HepG2 (cell line): ENCODE data around the gene CLCN2. TPM values are rescaled to one million over a fixed set of nuclear protein-coding genes. Genes with fewer than 3 reads are reported as not detected.

Experiments used
- ATAC-seq: fragments of 200-7000 bp; cut with Tn5 transposase; 3 replicates; pipeline ENCODE4 v1.9.1; 2020; ENCODE audit warnings: mild to moderate bottlenecking, moderate library complexity
- BruUV-seq: library from RNA; stranded (reverse); fragments of 400-500 nt; replicated peaks from 2 replicates; lab custom pipeline; 2021; lab: Mats Ljungman, UMichigan
- CTCF ChIA-PET: fragments of 300-600 bp; formaldehyde crosslinking; extraction: SDS; loops from one replicate; lab custom pipeline; 2021; ENCODE audit warnings: low total read pairs, inconsistent platforms, low intra/inter-chr PET ratio; lab: Yijun Ruan, JAX
- POLR2A ChIA-PET: fragments of 350-600 bp; sonication (Branson Sonifier 250); formaldehyde crosslinking; loops from one replicate; lab custom pipeline; 2020; ENCODE audit warnings: antibody characterized with exemption, inconsistent platforms; lab: Yijun Ruan, JAX
- DNase-seq: peaks from one replicate; pipeline ENCODE4 v3.0.0-alpha.2; 2015; ENCODE audit warnings: low spot score
- FAIRE-seq: peaks from 3 replicates; lab custom pipeline; 2011; peaks lifted over from hg19 to GRCh38; lab: Jason Lieb, UNC
- H2AFZ ChIP-seq: one replicate; pipeline ENCODE4 v1.6.1; 2011; ENCODE audit warnings: low read length, inconsistent platforms
- H3K27ac ChIP-seq: fragments of 300-600 bp; 3 replicates; pipeline ENCODE4 v1.8.0; 2011; ENCODE audit warnings: mixed run types, mild to moderate bottlenecking, mixed read lengths, low read length, inconsistent platforms; ENCODE audit not compliant: insufficient read depth; ENCODE audit errors: extremely low read length
- H3K27me3 ChIP-seq, 2 experiments: fragments of 200-600 bp in 1 of 2; 2 replicates in 1 of 2; 3 replicates in 1 of 2; pipeline versions ENCODE4 v1.6.0 to v1.8.0; 2011; ENCODE audit warnings: low read length in 2 of 2, mild to moderate bottlenecking in 2 of 2, moderate library complexity in 2 of 2, inconsistent platforms in 1 of 2; ENCODE audit not compliant: insufficient read depth in 2 of 2, control insufficient read depth in 1 of 2
- H3K36me3 ChIP-seq, 2 experiments: fragments of 200-600 bp in 1 of 2; replicated peaks in 1 of 2; 2 replicates in 1 of 2; 3 replicates in 1 of 2; pipeline versions ENCODE4 v1.5.1 to v1.8.0; 2011; ENCODE audit warnings: low read length in 2 of 2, inconsistent platforms in 1 of 2; ENCODE audit not compliant: insufficient read depth in 2 of 2, control insufficient read depth in 1 of 2
- H3K4me1 ChIP-seq: 2 replicates; pipeline ENCODE4 v1.5.1; 2012; ENCODE audit warnings: low read length, inconsistent platforms; ENCODE audit not compliant: insufficient read depth
- H3K4me2 ChIP-seq: 2 replicates; pipeline ENCODE4 v1.6.0; 2011; ENCODE audit warnings: low read depth, low read length, inconsistent platforms
- H3K4me3 ChIP-seq, 3 experiments: fragments of 200-600 bp in 1 of 3; sonication (generic), shearing (Covaris generic) in 1 of 3; replicated peaks in 1 of 3; 2 replicates each; pipeline ENCODE4 v1.5.1; 2011 to 2016; ENCODE audit warnings: low read length in 3 of 3, inconsistent platforms in 2 of 3, low read depth in 2 of 3, mild to moderate bottlenecking in 2 of 3, control low read depth in 1 of 3, mixed read lengths in 1 of 3; ENCODE audit not compliant: insufficient read depth in 1 of 3
- H3K79me2 ChIP-seq: one replicate; pipeline ENCODE4 v1.6.1; 2011; ENCODE audit warnings: low read length, inconsistent platforms; ENCODE audit not compliant: insufficient read depth
- H3K9ac ChIP-seq: 2 replicates; pipeline ENCODE4 v1.6.0; 2011; ENCODE audit warnings: mild to moderate bottlenecking, low read depth, low read length, inconsistent platforms; ENCODE audit not compliant: insufficient read depth
- H3K9me3 ChIP-seq: 2 replicates; pipeline ENCODE4 v1.5.1; 2012; ENCODE audit warnings: mild to moderate bottlenecking, low read length
- H4K20me1 ChIP-seq: 2 replicates; pipeline ENCODE4 v1.6.0; 2011; ENCODE audit warnings: inconsistent platforms, mild to moderate bottlenecking, low read length, moderate library complexity; ENCODE audit not compliant: insufficient read depth
- AGO2 ChIP-seq: fragments of 200-400 bp; formaldehyde crosslinking; optimal IDR thresholded peaks from 2 replicates; pipeline ENCODE3; 2017; ENCODE audit warnings: mild to moderate bottlenecking, low read depth, low read length, moderate library complexity
- HNRNPL ChIP-seq: fragments of 200-400 bp; formaldehyde crosslinking; IDR thresholded peaks from 2 replicates; pipeline ENCODE4 v1.6.1; 2017; ENCODE audit warnings: mild to moderate bottlenecking, low read depth, low read length
- RBFOX2 ChIP-seq: fragments of 200-400 bp; formaldehyde crosslinking; IDR thresholded peaks from 2 replicates; pipeline ENCODE4 v1.6.1; 2017; ENCODE audit warnings: low read depth, mild to moderate bottlenecking, low read length
- RBM39 ChIP-seq: fragments of 200-400 bp; formaldehyde crosslinking; IDR thresholded peaks from one replicate; pipeline ENCODE4 v1.6.1; 2018; ENCODE audit warnings: antibody characterized with exemption, mild to moderate bottlenecking, low read depth, low read length; ENCODE audit not compliant: poor library complexity, severe bottlenecking
- ZNF12 ChIP-seq: sonication (generic); formaldehyde crosslinking; IDR thresholded peaks from 2 replicates; pipeline ENCODE4 v1.5.0; 2020; ENCODE audit warnings: missing genetic modification reagents
- ZNF274 ChIP-seq: sonication (generic); formaldehyde crosslinking; IDR thresholded peaks from 2 replicates; pipeline ENCODE4 v1.5.1; 2020; ENCODE audit warnings: mild to moderate bottlenecking, missing genetic modification reagents
- ZNF282 ChIP-seq: fragments of 450-650 bp; IDR thresholded peaks from 2 replicates; pipeline ENCODE4 v1.6.1; 2018; ENCODE audit not compliant: partially characterized antibody
- WGBS: methylation state at CpG from one replicate; pipeline ENCODE4 v1.1.6; 2017; ENCODE audit warnings: low lambda C conversion rate; 5-methylcytosine and 5-hydroxymethylcytosine counted together
- in situ Hi-C: cut with HindIII; loops from 2 replicates; pipeline ENCODE4 v1.10.0; 2017; ENCODE audit warnings: low pct_unique_long_range_greater_than_20kb; ENCODE audit not compliant: extremely low pct_ligation_motif_present
- intact Hi-C: fragments of 100-400 bp; cut with micrococcal nuclease; formaldehyde crosslinking; loops from one replicate; pipeline ENCODE4 v1.10.0; 2022; ENCODE audit not compliant: unreplicated experiment
- polyA plus RNA-seq, 8 experiments: library from polyadenylated mRNA; depleted of rRNA in 3 of 8; stranded (reverse) in 7 of 8; unstranded in 1 of 8; fragments of >200 nt; fragmentation: Illumina TruSeq in 4 of 8; extraction: Trizol in 4 of 8; gene quantifications; 2 replicates each; pipeline versions ENCODE4 v1.2.1 to v1.2.3, GENCODE V29; 2011 to 2016; ENCODE audit warnings: low read depth in 4 of 8, missing spikeins in 1 of 8, mixed read lengths in 1 of 8; ENCODE audit not compliant: insufficient read depth in 1 of 8
- total RNA-seq, 5 experiments: library from RNA; depleted of rRNA; stranded (reverse); fragments of >200 nt; fragmentation: Illumina TruSeq; extraction: Trizol; gene quantifications; 2 replicates each; pipeline ENCODE4 v1.2.3, GENCODE V29; 2016; ENCODE audit warnings: low read depth in 1 of 5
- TF ChIP-seq, protein P1 (sequence below): sonication (generic); formaldehyde crosslinking; IDR thresholded peaks from 2 replicates; pipeline ENCODE4 v1.5.1; 2020; ENCODE audit warnings: mild to moderate bottlenecking, missing genetic modification reagents, moderate library complexity
- TF ChIP-seq, protein P2 (sequence below): sonication (generic); formaldehyde crosslinking; IDR thresholded peaks from 2 replicates; pipeline ENCODE4 v1.4.0; 2020; ENCODE audit warnings: low read depth, missing genetic modification reagents
- TF ChIP-seq, protein P3 (sequence below): sonication (generic); formaldehyde crosslinking; IDR thresholded peaks from 2 replicates; pipeline ENCODE4 v1.4.0; 2020; ENCODE audit warnings: mild to moderate bottlenecking, missing genetic modification reagents, borderline replicate concordance
- TF ChIP-seq, protein P4 (sequence below): sonication (generic); formaldehyde crosslinking; IDR thresholded peaks from 2 replicates; pipeline ENCODE4 v1.8.1; 2023; ENCODE audit warnings: mild to moderate bottlenecking, missing genetic modification reagents

The CLCN2 gene
- total and polyA plus RNA-seq, 2 of the 13 experiments (the other 11 are each of a cell fraction or from before 2014, with no cell fraction given), result 11.4 to 13.5 TPM

DNA sequence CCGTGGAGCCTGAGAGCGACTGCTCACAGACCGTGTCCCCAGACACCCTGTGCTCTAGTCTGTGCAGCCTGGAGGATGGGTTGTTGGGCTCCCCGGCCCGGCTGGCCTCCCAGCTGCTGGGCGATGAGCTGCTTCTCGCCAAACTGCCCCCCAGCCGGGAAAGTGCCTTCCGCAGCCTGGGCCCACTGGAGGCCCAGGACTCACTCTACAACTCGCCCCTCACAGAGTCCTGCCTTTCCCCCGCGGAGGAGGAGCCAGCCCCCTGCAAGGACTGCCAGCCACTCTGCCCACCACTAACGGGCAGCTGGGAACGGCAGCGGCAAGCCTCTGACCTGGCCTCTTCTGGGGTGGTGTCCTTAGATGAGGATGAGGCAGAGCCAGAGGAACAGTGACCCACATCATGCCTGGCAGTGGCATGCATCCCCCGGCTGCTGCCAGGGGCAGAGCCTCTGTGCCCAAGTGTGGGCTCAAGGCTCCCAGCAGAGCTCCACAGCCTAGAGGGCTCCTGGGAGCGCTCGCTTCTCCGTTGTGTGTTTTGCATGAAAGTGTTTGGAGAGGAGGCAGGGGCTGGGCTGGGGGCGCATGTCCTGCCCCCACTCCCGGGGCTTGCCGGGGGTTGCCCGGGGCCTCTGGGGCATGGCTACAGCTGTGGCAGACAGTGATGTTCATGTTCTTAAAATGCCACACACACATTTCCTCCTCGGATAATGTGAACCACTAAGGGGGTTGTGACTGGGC, 16.7 kb downstream of the CLCN2 start:
- no TSS peak for BruUV-seq
- ATAC-seq (no peak), FAIRE-seq (no peak), DNase-seq (no peak)
- no peak overlapping the region for H3K4me3 ChIP-seq
- peaks cover 11% of the 10 kb centered on the region for H3K4me1 ChIP-seq
- H3K9ac ChIP-seq, result no peak overlapping the region
- POLR2A ChIA-PET, result interaction anchor here (0.8 to 2.2 kb wide), 9 partner anchors 8 to 169 kb away, joined by 3 to 6 read pairs (median 4); partner anchors contain the start of genes FAM131A and POLR2H
- CTCF ChIA-PET, result interaction anchor here (0.6 to 1.4 kb wide), 3 partner anchors 11 to 196 kb away, joined by 3 to 6 read pairs (median 4); no protein-coding TSS in a partner anchor
- H3K36me3 ChIP-seq, result peaks cover 4 to 16% of the 10 kb centered on the region in 2 experiments; a peak in 4 of 5 replicates
- no peaks in the 10 kb centered on the region for H3K9me3 ChIP-seq
- 98% methylated on average over 13 of the region's 24 CpGs for WGBS
- no peaks in the 10 kb centered on the region for H3K79me2 ChIP-seq
- H4K20me1 ChIP-seq, result no peaks in the 10 kb centered on the region
- H3K27me3 ChIP-seq, result no peaks in the 10 kb centered on the region
- no peak overlapping the region for H3K4me2 ChIP-seq
- intact Hi-C loops, result no loop called here
- H2AFZ ChIP-seq, result no peak overlapping the region
- in situ Hi-C loops, result no loop called here
- H3K27ac ChIP-seq, result no peak overlapping the region
- no peak for TF ChIP-seq ZNF274
- TF ChIP-seq ZNF12 (CRISPR knock-in tag), result no peak
- peak; percentile 43 for TF ChIP-seq RBM39
- TF ChIP-seq RBFOX2, result peak; percentile 49; the same call in 1 of the 2 replicates
- TF ChIP-seq, protein P1, sequence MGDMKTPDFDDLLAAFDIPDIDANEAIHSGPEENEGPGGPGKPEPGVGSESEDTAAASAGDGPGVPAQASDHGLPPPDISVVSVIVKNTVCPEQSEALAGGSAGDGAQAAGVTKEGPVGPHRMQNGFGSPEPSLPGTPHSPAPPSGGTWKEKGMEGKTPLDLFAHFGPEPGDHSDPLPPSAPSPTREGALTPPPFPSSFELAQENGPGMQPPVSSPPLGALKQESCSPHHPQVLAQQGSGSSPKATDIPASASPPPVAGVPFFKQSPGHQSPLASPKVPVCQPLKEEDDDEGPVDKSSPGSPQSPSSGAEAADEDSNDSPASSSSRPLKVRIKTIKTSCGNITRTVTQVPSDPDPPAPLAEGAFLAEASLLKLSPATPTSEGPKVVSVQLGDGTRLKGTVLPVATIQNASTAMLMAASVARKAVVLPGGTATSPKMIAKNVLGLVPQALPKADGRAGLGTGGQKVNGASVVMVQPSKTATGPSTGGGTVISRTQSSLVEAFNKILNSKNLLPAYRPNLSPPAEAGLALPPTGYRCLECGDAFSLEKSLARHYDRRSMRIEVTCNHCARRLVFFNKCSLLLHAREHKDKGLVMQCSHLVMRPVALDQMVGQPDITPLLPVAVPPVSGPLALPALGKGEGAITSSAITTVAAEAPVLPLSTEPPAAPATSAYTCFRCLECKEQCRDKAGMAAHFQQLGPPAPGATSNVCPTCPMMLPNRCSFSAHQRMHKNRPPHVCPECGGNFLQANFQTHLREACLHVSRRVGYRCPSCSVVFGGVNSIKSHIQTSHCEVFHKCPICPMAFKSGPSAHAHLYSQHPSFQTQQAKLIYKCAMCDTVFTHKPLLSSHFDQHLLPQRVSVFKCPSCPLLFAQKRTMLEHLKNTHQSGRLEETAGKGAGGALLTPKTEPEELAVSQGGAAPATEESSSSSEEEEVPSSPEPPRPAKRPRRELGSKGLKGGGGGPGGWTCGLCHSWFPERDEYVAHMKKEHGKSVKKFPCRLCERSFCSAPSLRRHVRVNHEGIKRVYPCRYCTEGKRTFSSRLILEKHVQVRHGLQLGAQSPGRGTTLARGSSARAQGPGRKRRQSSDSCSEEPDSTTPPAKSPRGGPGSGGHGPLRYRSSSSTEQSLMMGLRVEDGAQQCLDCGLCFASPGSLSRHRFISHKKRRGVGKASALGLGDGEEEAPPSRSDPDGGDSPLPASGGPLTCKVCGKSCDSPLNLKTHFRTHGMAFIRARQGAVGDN (CRISPR knock-in tag), result no peak
- no peak for TF ChIP-seq ZNF282
- TF ChIP-seq, protein P2, sequence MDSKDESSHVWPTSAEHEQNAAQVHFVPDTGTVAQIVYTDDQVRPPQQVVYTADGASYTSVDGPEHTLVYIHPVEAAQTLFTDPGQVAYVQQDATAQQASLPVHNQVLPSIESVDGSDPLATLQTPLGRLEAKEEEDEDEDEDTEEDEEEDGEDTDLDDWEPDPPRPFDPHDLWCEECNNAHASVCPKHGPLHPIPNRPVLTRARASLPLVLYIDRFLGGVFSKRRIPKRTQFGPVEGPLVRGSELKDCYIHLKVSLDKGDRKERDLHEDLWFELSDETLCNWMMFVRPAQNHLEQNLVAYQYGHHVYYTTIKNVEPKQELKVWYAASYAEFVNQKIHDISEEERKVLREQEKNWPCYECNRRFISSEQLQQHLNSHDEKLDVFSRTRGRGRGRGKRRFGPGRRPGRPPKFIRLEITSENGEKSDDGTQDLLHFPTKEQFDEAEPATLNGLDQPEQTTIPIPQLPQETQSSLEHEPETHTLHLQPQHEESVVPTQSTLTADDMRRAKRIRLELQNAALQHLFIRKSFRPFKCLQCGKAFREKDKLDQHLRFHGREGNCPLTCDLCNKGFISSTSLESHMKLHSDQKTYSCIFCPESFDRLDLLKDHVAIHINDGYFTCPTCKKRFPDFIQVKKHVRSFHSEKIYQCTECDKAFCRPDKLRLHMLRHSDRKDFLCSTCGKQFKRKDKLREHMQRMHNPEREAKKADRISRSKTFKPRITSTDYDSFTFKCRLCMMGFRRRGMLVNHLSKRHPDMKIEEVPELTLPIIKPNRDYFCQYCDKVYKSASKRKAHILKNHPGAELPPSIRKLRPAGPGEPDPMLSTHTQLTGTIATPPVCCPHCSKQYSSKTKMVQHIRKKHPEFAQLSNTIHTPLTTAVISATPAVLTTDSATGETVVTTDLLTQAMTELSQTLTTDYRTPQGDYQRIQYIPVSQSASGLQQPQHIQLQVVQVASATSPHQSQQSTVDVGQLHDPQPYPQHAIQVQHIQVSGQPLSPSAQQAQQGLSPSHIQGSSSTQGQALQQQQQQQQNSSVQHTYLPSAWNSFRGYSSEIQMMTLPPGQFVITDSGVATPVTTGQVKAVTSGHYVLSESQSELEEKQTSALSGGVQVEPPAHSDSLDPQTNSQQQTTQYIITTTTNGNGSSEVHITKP (CRISPR knock-in tag), result no peak
- TF ChIP-seq HNRNPL, result peak; percentile 37; the same call in 1 of the 2 replicates
- TF ChIP-seq AGO2, result peak; percentile 91
- TF ChIP-seq, protein P3, sequence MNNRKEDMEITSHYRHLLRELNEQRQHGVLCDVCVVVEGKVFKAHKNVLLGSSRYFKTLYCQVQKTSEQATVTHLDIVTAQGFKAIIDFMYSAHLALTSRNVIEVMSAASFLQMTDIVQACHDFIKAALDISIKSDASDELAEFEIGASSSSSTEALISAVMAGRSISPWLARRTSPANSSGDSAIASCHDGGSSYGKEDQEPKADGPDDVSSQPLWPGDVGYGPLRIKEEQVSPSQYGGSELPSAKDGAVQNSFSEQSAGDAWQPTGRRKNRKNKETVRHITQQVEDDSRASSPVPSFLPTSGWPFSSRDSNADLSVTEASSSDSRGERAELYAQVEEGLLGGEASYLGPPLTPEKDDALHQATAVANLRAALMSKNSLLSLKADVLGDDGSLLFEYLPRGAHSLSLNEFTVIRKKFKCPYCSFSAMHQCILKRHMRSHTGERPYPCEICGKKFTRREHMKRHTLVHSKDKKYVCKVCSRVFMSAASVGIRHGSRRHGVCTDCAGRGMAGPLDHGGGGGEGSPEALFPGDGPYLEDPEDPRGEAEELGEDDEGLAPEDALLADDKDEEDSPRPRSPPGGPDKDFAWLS (CRISPR knock-in tag), result no peak
- TF ChIP-seq, protein P4, sequence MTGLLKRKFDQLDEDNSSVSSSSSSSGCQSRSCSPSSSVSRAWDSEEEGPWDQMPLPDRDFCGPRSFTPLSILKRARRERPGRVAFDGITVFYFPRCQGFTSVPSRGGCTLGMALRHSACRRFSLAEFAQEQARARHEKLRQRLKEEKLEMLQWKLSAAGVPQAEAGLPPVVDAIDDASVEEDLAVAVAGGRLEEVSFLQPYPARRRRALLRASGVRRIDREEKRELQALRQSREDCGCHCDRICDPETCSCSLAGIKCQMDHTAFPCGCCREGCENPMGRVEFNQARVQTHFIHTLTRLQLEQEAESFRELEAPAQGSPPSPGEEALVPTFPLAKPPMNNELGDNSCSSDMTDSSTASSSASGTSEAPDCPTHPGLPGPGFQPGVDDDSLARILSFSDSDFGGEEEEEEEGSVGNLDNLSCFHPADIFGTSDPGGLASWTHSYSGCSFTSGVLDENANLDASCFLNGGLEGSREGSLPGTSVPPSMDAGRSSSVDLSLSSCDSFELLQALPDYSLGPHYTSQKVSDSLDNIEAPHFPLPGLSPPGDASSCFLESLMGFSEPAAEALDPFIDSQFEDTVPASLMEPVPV (CRISPR knock-in tag), result no peak
